ENCODE data around the gene UBE2QL1. TPM values are rescaled to one million over a fixed set of nuclear protein-coding genes. Genes with fewer than 3 reads are reported as not detected.

The UBE2QL1 gene
- total and polyA plus RNA-seq, 2 experiments from 2014 or later, result 6.3 to 8.8 TPM

DNA sequence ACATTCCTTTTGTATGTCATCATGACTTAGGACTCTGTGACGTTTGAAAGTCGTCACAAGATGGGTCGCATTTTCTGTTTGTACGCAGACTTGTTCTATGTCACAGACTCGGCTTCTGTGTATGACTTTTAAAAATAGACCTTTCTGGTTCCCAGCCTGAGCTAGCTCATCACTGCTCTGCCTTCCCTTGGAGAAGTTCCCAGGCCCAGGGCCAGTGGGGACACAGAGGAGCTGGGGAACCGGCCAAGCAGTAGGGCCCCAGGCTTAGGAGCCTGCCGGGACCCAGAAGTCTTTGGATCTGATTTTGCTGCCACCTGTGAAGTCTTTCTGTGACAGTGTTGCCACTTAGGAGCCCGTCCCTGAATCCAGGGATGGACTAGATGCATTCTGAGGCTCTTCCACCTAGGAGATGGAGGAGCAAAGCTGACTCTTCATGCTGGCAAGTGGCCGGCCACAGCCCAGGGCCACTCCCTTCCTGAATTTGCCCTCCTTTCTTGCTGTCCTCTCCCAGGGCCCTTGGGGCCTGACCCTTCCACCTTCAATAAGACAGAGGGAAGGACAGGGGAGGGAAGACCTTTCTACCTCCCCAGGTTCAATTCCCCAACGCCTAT is 18.1 kb upstream of the UBE2QL1 start:
- DNase-seq (ENCODE audit: low read depth in 1 of 2, low spot score in 1 of 2), result no peak
- TF ChIP-seq, protein P1, sequence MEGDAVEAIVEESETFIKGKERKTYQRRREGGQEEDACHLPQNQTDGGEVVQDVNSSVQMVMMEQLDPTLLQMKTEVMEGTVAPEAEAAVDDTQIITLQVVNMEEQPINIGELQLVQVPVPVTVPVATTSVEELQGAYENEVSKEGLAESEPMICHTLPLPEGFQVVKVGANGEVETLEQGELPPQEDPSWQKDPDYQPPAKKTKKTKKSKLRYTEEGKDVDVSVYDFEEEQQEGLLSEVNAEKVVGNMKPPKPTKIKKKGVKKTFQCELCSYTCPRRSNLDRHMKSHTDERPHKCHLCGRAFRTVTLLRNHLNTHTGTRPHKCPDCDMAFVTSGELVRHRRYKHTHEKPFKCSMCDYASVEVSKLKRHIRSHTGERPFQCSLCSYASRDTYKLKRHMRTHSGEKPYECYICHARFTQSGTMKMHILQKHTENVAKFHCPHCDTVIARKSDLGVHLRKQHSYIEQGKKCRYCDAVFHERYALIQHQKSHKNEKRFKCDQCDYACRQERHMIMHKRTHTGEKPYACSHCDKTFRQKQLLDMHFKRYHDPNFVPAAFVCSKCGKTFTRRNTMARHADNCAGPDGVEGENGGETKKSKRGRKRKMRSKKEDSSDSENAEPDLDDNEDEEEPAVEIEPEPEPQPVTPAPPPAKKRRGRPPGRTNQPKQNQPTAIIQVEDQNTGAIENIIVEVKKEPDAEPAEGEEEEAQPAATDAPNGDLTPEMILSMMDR (IDR thresholded peaks at IDR 0.05; ENCODE audit: low read depth, low read length), result no peak
- no peaks in the 10 kb centered on the region for H3K36me3 ChIP-seq

DNA sequence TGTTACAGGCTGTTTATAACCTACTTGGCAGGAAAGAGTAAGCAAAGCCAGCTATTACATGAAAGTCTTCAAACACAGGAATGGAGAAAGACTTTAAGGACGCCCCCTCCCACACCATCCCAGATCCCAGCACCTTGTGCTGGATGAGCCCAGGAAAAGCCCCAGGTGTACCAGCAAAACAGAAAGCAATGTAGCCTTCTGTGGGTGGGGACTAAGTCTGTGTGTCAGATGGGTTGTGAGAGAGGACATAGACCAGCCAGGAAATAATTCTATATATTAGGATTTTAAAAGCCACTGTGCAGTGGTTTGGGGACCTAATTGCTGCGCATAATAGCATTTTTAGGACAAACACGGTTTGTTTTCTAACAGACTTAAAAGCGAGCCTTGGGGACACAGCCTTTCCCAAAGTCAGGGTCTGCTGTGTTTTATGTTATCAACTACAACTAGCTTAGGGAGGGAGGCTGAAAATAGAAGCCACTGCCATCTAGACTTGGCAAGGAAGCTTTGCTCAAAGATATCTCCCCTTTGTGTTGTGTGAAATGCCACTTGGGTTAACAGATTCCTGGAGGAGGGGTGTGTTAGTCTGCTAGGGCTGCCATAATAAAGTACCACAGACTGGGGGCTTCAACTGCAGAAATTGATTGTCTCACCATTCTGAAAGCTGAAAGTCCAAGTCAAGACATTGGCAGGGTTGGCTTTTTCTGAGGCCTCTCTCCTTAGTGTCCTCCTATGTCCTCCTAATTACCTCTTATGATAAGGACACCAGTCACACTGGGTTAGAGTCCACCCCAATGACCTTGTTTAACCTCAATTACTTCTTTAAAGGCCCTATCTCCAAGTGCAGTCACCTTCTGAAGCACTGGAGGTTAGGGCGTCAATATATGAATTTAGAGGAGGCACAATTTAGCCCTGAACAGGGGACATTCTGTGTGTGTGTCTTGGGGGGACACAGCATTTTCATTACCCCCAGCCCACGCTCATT is 17.2 kb upstream of the UBE2QL1 start:
- DNase-seq (ENCODE audit: low read depth in 1 of 2, low spot score in 1 of 2), result peak in 1 of 2 donors; percentile 12
- peaks cover 28% of the 10 kb centered on the region for H3K27me3 ChIP-seq
- no peaks in the 10 kb centered on the region for H3K9me3 ChIP-seq (ENCODE audit: low read depth)
- H3K36me3 ChIP-seq, result no peaks in the 10 kb centered on the region
- no peak overlapping the region for H3K27ac ChIP-seq
- no peak overlapping the region for H3K4me3 ChIP-seq
- H3K4me1 ChIP-seq (ENCODE audit: low read depth), result peaks cover 19% of the 10 kb centered on the region
- TF ChIP-seq, protein P1 (IDR thresholded peaks at IDR 0.05; ENCODE audit: low read depth, low read length), result no peak

More for the DNA sequence above, 18.1 kb upstream of the UBE2QL1 start:
- peaks cover 19% of the 10 kb centered on the region for H3K4me1 ChIP-seq (ENCODE audit: low read depth)
- peaks cover 19% of the 10 kb centered on the region for H3K27me3 ChIP-seq
- H3K9me3 ChIP-seq (ENCODE audit: low read depth), result no peaks in the 10 kb centered on the region
- no peak overlapping the region for H3K27ac ChIP-seq
- no peak overlapping the region for H3K4me3 ChIP-seq

DNA sequence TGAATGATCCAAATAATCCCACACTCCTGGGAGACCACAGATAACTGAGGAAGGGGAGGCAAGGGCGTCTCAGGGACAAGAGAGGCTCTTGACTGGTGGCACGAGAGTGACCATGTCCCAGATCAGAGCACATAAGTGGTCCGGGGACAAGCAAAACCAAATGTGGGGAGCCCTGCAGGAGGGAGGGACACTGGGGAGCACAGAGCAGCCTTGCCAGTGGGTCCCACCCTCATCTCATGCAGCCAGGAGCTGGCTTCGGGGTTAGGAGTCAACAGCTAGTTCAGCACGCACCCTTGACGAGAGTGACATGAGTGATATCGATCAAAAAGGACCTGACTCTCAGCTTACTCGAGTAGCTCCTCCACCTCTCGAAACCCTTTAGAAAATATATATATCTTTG is 16.5 kb upstream of the UBE2QL1 start:
- Histone ChIP-seq H3K27ac (no peak overlapping the region), H3K9me3 (ENCODE audit: low read depth) (no peaks in the 10 kb centered on the region), H3K4me1 (ENCODE audit: low read depth) (peaks cover 19% of the 10 kb centered on the region), H3K27me3 (peaks cover 32% of the 10 kb centered on the region), H3K36me3 (no peaks in the 10 kb centered on the region), H3K4me3 (no peak overlapping the region)
- TF ChIP-seq, protein P1 (IDR thresholded peaks at IDR 0.05; ENCODE audit: low read depth, low read length), result no peak
- DNase-seq (ENCODE audit: low read depth in 1 of 2, low spot score in 1 of 2), result no peak

DNA sequence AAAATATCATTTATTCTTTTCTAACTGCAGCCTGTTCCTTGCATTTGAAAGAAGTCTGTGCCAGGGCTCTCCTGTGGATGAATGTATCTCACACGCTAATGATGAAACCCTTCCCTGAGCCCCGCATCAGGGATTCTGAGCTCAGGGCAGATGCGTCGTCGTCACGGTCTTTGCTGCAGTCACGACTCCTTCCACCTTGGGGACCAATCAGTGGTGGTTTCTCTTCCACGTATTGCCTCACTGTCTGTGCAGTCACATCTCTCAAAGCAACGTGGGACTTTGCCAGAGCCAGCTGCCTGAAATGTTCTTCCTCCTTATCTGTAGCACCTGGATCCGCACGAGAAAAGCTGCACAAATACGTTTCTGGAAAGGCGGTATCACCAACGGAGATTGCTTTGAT is 13.9 kb upstream of the UBE2QL1 start:
- Histone ChIP-seq H3K9me3 (ENCODE audit: low read depth) (no peaks in the 10 kb centered on the region), H3K27me3 (peaks cover 35% of the 10 kb centered on the region), H3K36me3 (no peaks in the 10 kb centered on the region), H3K4me3 (no peak overlapping the region), H3K4me1 (ENCODE audit: low read depth) (peaks cover 19% of the 10 kb centered on the region), H3K27ac (no peak overlapping the region)
- TF ChIP-seq, protein P1 (IDR thresholded peaks at IDR 0.05; ENCODE audit: low read depth, low read length), result no peak
- no peak for DNase-seq (ENCODE audit: low read depth in 1 of 2, low spot score in 1 of 2)

DNA sequence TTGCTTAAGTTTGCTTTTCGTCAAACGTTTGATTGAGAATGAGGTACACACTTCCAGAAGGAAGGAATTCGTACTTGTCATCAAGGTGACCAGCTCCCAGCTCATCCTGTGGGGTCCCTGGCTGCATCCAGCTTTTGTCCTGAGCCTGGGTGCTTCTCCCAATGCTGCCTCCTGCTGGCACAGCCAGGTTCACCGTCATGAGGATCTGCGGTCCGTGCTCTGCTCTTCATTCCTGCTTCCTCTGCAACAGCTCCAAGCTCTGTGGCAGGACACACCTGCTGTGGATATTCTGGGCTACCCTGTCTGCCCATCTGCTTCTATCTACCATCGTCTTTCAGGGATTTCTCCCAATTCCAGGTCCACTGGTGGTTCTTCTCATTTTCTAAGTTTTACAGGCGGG is 13.3 kb upstream of the UBE2QL1 start:
- H3K27me3 ChIP-seq, result peaks cover 35% of the 10 kb centered on the region
- no peak overlapping the region for H3K4me3 ChIP-seq
- H3K9me3 ChIP-seq (ENCODE audit: low read depth), result no peaks in the 10 kb centered on the region
- TF ChIP-seq, protein P1 (IDR thresholded peaks at IDR 0.05; ENCODE audit: low read depth, low read length), result peak; percentile 25
- peak; percentile 18 to 63 for DNase-seq (ENCODE audit: low read depth in 1 of 2, low spot score in 1 of 2)
- H3K27ac ChIP-seq, result no peak overlapping the region
- peaks cover 19% of the 10 kb centered on the region for H3K4me1 ChIP-seq (ENCODE audit: low read depth)
- no peaks in the 10 kb centered on the region for H3K36me3 ChIP-seq

Data from cardiac muscle cell (in vitro differentiated cells and primary cell).